Stomach smooth muscle (tissue), 2 donors: ENCODE measurements around the gene AGR3.

Source experiments
- H3K27ac ChIP-seq: one replicate; pipeline ENCODE4 v1.7.0; 2013; ENCODE audit warnings: mild to moderate bottlenecking, low read length, inconsistent platforms
- H3K27me3 ChIP-seq, 2 donors: one replicate each; pipeline ENCODE4 v1.7.0; 2013; ENCODE audit warnings: low read length in 2 of 2; ENCODE audit not compliant: insufficient read depth in 2 of 2, control insufficient read depth in 1 of 2
- H3K36me3 ChIP-seq, 2 donors: one replicate each; pipeline ENCODE4 v1.7.0; 2013; ENCODE audit warnings: low read length in 2 of 2; ENCODE audit not compliant: control insufficient read depth in 2 of 2, insufficient read depth in 2 of 2
- H3K4me1 ChIP-seq: one replicate; pipeline ENCODE4 v1.7.0; 2013; ENCODE audit warnings: low read length; ENCODE audit not compliant: control insufficient read depth, insufficient read depth
- H3K4me3 ChIP-seq, 2 donors: one replicate each; pipeline ENCODE4 v1.7.0; 2013; ENCODE audit warnings: low read length in 2 of 2
- H3K9ac ChIP-seq, 2 donors: one replicate each; pipeline ENCODE4 v1.7.0; 2013; ENCODE audit warnings: low read length in 2 of 2, mild to moderate bottlenecking in 1 of 2
- H3K9me3 ChIP-seq, 2 donors: one replicate each; pipeline ENCODE4 v1.7.0; 2013; ENCODE audit warnings: low read length in 2 of 2; ENCODE audit not compliant: control insufficient read depth in 2 of 2
- donor health status: healthy.
- donor health status: Pancreatic carcinoma.

Gene AGR3

DNA sequence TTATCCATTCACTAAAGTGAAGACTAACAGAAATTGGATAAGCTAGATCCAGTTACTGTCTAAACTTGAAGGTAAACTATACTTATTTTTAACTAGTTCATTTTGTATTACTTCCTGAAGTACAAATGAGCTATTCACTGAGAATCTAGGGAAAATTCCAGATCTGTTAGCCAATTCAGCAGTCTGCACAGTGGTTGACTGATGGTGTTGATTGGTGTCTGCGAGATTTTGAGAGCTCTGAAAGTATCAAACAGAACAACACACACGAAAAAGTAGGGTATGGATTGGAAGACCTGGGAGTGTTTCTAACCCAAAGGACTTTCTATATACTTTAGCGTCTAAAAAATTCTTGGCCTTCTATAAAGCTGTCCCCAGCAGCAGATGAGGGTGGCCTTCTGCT lies 43.4 kb downstream of the AGR3 start:
- no peak overlapping the region for H3K9ac ChIP-seq
- H3K4me1 ChIP-seq: no peaks in the 10 kb centered on the region
- H3K4me3 ChIP-seq: no peak overlapping the region
- no peaks in the 10 kb centered on the region for H3K27me3 ChIP-seq
- H3K27ac ChIP-seq: no peak overlapping the region
- no peaks in the 10 kb centered on the region for H3K9me3 ChIP-seq
- no peaks in the 10 kb centered on the region for H3K36me3 ChIP-seq

DNA sequence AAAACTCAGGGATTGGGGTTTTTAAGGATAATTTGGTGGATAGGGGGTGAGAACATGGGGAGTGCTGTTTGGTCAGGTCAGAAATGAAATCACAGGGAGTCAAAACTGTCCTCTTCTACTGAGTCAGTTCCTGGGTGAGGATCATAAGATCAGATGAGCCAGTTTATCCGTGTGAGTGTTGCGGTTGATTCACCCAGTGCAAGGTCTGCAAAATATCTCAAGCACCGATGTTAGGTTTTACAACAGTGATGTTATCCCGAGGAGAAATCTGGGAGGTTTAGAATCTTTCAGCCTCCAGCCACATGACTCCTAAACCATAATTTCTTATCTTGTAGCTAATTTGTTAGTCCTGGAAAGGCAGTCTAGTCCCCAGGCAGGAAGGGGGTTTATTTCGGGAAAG lies 45.3 kb downstream of the AGR3 start:
- Histone ChIP-seq H3K36me3 (no peaks in the 10 kb centered on the region), H3K4me3 (no peak overlapping the region), H3K27ac (no peak overlapping the region), H3K9ac (no peak overlapping the region), H3K9me3 (no peaks in the 10 kb centered on the region), H3K4me1 (no peaks in the 10 kb centered on the region), H3K27me3 (no peaks in the 10 kb centered on the region)

DNA sequence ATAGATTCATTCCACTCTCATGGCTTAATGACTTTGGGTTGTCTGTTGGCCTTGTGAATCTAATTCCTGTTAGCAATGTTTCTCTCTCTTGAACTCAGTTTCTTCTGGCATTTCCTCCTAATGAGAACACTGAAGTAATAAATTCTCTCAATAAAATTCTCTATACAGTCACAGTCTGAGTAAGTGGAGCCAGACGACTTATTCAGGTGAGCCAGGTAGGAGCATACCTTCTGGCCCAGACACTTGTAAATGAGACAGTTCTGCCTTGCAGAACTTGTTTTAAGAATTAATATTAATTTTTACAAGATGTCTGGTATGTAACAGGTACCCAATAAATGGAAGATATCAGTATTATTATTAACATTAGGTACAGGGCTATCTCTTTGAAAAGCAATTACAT lies 48.4 kb downstream of the AGR3 start:
- no peaks in the 10 kb centered on the region for H3K27me3 ChIP-seq
- H3K36me3 ChIP-seq: no peaks in the 10 kb centered on the region
- no peaks in the 10 kb centered on the region for H3K9me3 ChIP-seq
- H3K27ac ChIP-seq: no peak overlapping the region
- no peak overlapping the region for H3K9ac ChIP-seq
- no peaks in the 10 kb centered on the region for H3K4me1 ChIP-seq
- H3K4me3 ChIP-seq: no peak overlapping the region

DNA sequence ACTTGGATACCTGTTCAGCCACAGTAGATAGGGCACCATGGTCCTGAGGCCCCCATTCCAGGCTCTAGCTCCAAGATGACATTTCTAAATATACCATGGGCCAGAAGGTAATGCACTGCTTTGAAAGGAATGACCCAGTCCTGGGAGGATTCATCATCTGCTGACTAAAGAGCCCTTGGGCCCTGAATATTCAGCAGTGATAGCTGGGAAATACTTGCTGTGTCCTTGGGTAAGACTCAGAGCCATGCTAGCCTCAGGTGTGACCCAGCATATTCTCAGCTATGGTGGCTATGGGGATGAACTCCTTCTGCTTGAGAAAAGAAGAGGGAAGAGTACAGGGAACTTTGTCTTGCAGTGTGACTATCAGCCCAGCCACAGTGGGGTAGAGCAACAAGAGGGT lies 55.7 kb downstream of the AGR3 start:
- no peak overlapping the region for H3K9ac ChIP-seq
- no peaks in the 10 kb centered on the region for H3K36me3 ChIP-seq
- H3K27ac ChIP-seq: no peak overlapping the region
- H3K27me3 ChIP-seq: no peaks in the 10 kb centered on the region
- H3K9me3 ChIP-seq: no peaks in the 10 kb centered on the region
- H3K4me3 ChIP-seq: no peak overlapping the region
- no peaks in the 10 kb centered on the region for H3K4me1 ChIP-seq

DNA sequence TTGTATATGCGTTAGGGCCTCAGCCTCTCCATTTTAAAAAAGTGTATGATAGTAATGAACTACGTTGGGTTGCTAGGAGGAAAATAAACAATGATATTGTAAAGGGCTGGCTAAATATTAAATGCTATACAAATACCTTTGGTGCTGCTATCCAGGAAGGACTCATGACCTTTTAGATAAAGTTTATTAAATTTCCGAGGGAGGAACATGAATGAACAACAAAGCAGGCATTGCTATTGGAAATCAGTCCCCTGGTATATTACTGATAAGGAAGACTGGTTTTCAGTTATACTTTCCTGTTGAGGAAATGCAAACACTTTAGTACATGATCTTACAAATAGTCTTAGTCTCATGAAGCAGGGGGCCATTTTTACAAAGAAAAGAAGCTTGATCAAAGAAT lies 59.8 kb downstream of the AGR3 start:
- Histone ChIP-seq H3K36me3 (no peaks in the 10 kb centered on the region), H3K27me3 (no peaks in the 10 kb centered on the region), H3K27ac (no peak overlapping the region), H3K9ac (no peak overlapping the region), H3K9me3 (no peaks in the 10 kb centered on the region), H3K4me3 (no peak overlapping the region), H3K4me1 (no peaks in the 10 kb centered on the region)

DNA sequence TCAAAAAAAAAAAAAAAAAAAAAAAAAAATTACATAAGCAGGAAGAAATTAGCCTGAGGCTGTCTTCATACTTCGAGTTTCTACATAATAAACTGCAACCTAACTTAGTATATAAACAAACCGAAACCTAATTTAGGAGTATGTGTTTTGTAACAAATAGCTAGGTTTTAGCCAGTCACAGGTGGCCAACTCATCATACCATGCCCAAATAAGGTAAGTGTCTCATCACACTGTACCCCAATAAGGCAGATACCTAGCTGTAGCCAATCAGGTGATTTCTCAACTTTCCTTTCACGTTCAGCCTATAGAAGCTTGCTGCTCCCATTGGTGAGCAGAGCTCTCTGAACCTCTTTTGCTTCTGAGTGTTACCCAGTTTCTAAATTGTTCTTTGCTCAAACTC lies 63.1 kb downstream of the AGR3 start:
- Histone ChIP-seq H3K27me3 (no peaks in the 10 kb centered on the region), H3K4me1 (no peaks in the 10 kb centered on the region), H3K9ac (no peak overlapping the region), H3K4me3 (no peak overlapping the region), H3K9me3 (no peaks in the 10 kb centered on the region), H3K27ac (no peak overlapping the region), H3K36me3 (no peaks in the 10 kb centered on the region)

DNA sequence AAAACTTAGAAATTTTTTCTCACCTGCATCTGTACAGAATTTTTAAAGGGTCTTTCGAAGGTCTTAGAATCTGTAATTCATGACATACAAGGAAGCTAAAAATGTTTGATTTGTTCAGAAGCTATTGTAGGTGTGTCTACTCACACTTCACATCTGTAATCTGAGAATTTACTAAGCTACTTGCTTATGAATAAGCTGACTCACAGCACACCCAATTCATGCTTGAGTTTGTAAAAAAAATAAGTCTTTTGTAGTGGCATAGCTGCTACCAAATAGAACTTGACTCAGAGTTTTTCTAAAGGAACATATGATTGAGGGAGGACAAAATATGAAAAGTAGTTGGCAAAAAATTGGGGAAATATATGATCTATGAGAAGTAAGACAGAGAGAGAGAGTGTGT lies 64.2 kb downstream of the AGR3 start:
- Histone ChIP-seq H3K4me3 (no peak overlapping the region), H3K4me1 (no peaks in the 10 kb centered on the region), H3K9ac (no peak overlapping the region), H3K27me3 (no peaks in the 10 kb centered on the region), H3K36me3 (no peaks in the 10 kb centered on the region), H3K27ac (no peak overlapping the region), H3K9me3 (no peaks in the 10 kb centered on the region)

DNA sequence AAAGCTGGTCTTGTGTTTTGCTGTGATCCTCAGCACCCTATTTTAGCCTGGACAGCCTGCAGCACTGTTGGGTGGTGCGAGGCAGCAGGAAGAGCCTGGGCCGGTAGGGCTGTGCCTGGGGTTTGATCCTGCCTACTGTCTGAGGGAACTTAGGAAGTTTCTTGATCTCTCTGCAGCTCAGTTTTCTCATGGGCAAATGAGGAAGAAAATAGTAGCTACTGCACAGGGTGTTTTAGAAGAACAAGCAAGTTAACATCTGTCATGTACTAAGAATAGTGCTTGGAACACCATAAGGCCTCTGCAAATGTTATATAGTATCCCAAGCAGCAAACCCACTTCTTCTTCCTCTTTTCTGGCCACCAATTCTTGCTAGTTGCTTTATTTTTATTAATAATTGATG lies 65.0 kb downstream of the AGR3 start:
- H3K9me3 ChIP-seq: no peaks in the 10 kb centered on the region
- no peaks in the 10 kb centered on the region for H3K4me1 ChIP-seq
- no peaks in the 10 kb centered on the region for H3K27me3 ChIP-seq
- no peak overlapping the region for H3K4me3 ChIP-seq
- H3K27ac ChIP-seq: no peak overlapping the region
- no peak overlapping the region for H3K9ac ChIP-seq
- H3K36me3 ChIP-seq: no peaks in the 10 kb centered on the region

DNA sequence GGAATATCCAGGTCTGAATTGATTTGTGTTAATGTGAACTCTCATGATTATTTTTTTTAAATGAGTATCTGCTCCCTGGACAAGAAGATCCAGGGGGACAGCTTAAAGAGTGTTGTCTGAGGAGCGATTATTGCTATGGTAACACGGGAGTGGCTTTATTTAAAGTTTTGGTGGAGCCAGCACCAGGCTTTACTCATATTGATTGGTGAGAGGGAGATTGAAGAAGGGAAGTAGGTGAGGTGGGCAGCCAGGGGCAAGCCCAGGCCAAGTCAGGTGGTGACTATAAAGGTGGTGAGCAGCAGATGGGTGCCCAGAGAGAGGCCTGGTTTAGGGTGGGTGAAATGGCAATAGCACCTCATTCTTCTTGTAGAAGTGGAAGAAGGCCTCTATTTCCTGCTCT lies 66.8 kb downstream of the AGR3 start:
- H3K4me3 ChIP-seq: no peak overlapping the region
- H3K4me1 ChIP-seq: no peaks in the 10 kb centered on the region
- no peaks in the 10 kb centered on the region for H3K36me3 ChIP-seq
- H3K9ac ChIP-seq: no peak overlapping the region
- H3K9me3 ChIP-seq: no peaks in the 10 kb centered on the region
- no peak overlapping the region for H3K27ac ChIP-seq
- no peaks in the 10 kb centered on the region for H3K27me3 ChIP-seq

DNA sequence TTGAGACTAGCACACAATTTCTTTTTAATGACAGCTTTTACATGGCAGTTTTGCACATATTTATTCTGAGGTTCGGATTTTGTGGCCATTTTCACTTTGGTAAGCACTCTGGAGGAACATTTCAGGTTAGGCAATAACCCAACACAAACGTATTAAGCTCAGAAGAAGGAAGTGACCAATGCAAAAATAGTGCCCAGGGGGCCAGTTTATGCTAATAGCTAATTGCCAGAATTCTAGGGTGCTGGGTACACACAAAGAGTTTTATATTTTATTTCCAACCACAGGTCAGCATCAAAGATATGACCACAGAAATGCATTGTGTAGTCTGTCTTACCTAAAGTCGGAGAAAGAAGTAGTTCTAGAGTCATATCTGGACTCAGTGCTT lies 68.6 kb downstream of the AGR3 start:
- Histone ChIP-seq H3K36me3 (no peaks in the 10 kb centered on the region), H3K4me3 (no peak overlapping the region), H3K9me3 (no peaks in the 10 kb centered on the region), H3K9ac (no peak overlapping the region), H3K27me3 (no peaks in the 10 kb centered on the region), H3K27ac (no peak overlapping the region), H3K4me1 (no peaks in the 10 kb centered on the region)

DNA sequence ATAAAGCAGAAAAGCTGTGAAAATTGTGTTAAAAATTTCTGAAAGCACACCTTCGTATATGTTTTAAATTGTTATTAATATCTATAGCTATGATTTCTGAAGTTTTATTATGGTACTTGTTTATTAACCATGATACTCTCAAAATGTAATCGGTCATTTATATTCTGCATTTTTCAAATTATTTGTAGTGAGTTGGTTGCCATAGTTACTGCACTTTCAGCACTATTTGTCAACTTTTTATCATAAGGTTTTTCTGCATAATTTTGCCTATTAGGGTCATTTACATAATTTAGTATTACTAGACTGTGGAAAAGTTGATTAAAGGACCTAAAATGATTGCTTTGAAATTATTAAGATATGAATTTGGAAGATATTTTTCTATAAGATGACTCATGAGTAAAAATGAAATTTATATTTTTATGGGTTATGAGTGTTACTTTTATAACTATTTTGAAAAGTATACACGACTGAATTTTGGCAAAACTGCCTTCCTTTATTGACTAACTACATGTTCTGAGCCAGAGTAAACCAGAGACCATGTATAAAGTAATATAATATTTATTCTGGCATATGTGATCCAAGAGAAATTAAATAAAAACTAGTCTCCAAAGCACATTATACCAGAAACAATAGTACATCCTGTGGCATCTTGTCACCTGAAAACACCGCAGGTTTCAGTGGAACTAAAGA lies 69.1 kb downstream of the AGR3 start:
- no peaks in the 10 kb centered on the region for H3K36me3 ChIP-seq
- H3K4me3 ChIP-seq: no peak overlapping the region

More for the DNA sequence above, 69.1 kb downstream of the AGR3 start:
- H3K9ac ChIP-seq: no peak overlapping the region
- H3K4me1 ChIP-seq: no peaks in the 10 kb centered on the region
- no peak overlapping the region for H3K27ac ChIP-seq
- no peaks in the 10 kb centered on the region for H3K9me3 ChIP-seq
- no peaks in the 10 kb centered on the region for H3K27me3 ChIP-seq
